Left renal cortex interstitium (tissue), 4 donors: ENCODE data around the gene DAD1. TPM values are rescaled to one million over a fixed set of nuclear protein-coding genes. Genes with fewer than 3 reads are reported as not detected.
A peak's percentile ranks its signal among the peaks of the same experiment; 100 is the strongest.
"Not testable (repeated sequence)": the region's sequence is repeated elsewhere in the genome, so short reads cannot be mapped to it uniquely, and the experiment has no call there.

Source experiments
- DNase-seq, 4 donors: peaks; one replicate each; pipeline ENCODE4 v3.0.0-alpha.2; 2013; ENCODE audit warnings: low read depth in 4 of 4, low spot score in 2 of 4, missing footprints in 1 of 4
- polyA plus RNA-seq, 4 donors: library from polyadenylated mRNA; unstranded; fragments of 120-200 nt; gene quantifications; one replicate each; pipeline ENCODE4 v1.2.1, GENCODE V29; 2013; ENCODE audit not compliant: insufficient read length in 4 of 4

Gene DAD1
- 100 to 1,000 TPM; 239 to 305 (median 248) TPM for polyA plus RNA-seq

- peak; percentile 98 to 100 (median 98) for DNase-seq
Measured at GRCh38 chr14:22589096-22589839, at the start of gene DAD1. Gene DAD1, minus strand, starts transcription at chr14:22589224. Its CDS starts 67 bp downstream, at chr14:22589157.

GRCh38 chr14:22635980-22636379, 47.0 kb upstream of the DAD1 start:
- DNase-seq, result not testable (repeated sequence)

- DNase-seq, result no peak
Measured at GRCh38 chr14:22634233-22634900, 45.3 kb upstream of the DAD1 start.

- no peak for DNase-seq
Measured at GRCh38 chr14:22630486-22630885, 41.5 kb upstream of the DAD1 start.

GRCh38 chr14:22630066-22630465, 41.0 kb upstream of the DAD1 start:
- DNase-seq, result no peak

- DNase-seq, result no peak
Measured at GRCh38 chr14:22629361-22629760, 40.3 kb upstream of the DAD1 start.

- no peak for DNase-seq
Measured at GRCh38 chr14:22627506-22628263, 38.7 kb upstream of the DAD1 start.

GRCh38 chr14:22626590-22626989, 37.6 kb upstream of the DAD1 start:
- no peak for DNase-seq

GRCh38 chr14:22623047-22623446, 34.0 kb upstream of the DAD1 start:
- no peak for DNase-seq

- DNase-seq, result no peak
Measured at GRCh38 chr14:22622255-22622654, 33.2 kb upstream of the DAD1 start.

GRCh38 chr14:22615765-22616164, 26.7 kb upstream of the DAD1 start:
- DNase-seq, result not testable (repeated sequence)

GRCh38 chr14:22614240-22614799, 25.3 kb upstream of the DAD1 start:
- peak; percentile 47 to 86 (median 65) for DNase-seq

- no peak for DNase-seq
Measured at GRCh38 chr14:22613736-22614239, 24.8 kb upstream of the DAD1 start.

GRCh38 chr14:22613106-22613695, 24.2 kb upstream of the DAD1 start:
- no peak for DNase-seq

- DNase-seq, result no peak
Measured at GRCh38 chr14:22610931-22611330, 21.9 kb upstream of the DAD1 start.

GRCh38 chr14:22607291-22607690, 18.3 kb upstream of the DAD1 start:
- no peak for DNase-seq

- no peak for DNase-seq
Measured at GRCh38 chr14:22606380-22606779, 17.4 kb upstream of the DAD1 start.

GRCh38 chr14:22602862-22603261, 13.8 kb upstream of the DAD1 start:
- no peak for DNase-seq

GRCh38 chr14:22601996-22602395, 13.0 kb upstream of the DAD1 start:
- DNase-seq, result no peak

GRCh38 chr14:22601456-22601855, 12.4 kb upstream of the DAD1 start:
- DNase-seq, result no peak
